ENCODE measurements around the gene CDK6. TPM values are rescaled to one million over a fixed set of nuclear protein-coding genes. Genes with fewer than 3 reads are reported as not detected.

CDK6 gene
- total and polyA plus RNA-seq, 10 of the 15 experiments (the other 5 are each of a cell fraction or from before 2014, with no cell fraction given) = 8.0 to 118 (median 45.8) TPM

DNA sequence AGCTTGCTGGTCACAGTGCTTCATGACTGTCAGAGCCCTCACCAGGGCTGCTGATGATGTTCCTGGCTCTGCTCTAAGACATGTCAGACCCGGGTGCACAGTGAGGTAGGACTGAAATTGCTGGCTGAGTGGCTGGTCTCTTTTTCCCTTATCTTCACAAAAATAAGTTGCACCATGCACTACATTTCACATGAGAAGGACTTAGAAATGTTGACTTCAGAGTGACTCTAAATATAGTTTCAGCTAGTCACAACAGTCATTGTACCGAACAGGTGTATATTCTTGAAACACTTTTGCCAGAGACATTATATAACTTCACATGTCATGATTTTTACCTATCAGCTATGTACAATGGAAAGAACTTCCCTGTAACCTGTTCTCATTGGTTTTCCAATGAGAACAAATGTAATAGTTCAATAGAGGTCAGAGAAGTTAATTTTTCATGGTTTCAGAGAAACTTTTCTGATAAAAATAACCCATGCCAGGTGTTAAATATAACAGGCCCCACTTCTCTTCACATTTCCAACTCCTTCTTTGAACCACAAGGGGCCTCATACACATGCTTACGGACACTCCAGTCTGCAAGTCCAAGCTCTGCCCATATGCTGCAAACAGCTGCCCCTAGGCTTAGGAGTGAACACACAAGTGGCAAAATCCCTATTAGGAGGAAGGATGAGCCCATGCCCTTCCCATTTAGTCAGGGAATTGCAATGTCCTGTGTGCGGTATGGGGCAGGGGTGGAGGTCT lies 115.6 kb downstream of the CDK6 start (continued):
- TF ChIP-seq WRNIP1 (IDR thresholded peaks at IDR 0.05; ENCODE audit: borderline replicate concordance, low read depth, low read length) (no peak), IKZF1 (conservative IDR thresholded peaks at IDR 0.05) (0 out of 2 replicates have a peak, but pooled peaks have one; percentile 29), SRF (IDR thresholded peaks at IDR 0.05; ENCODE audit: low read depth in 2 of 2, low read length in 2 of 2) (no peak), SMARCA5 (IDR thresholded peaks at IDR 0.05) (no peak), JUND (IDR thresholded peaks at IDR 0.05; ENCODE audit: low read depth, low read length) (no peak), RFX5 (IDR thresholded peaks at IDR 0.05; ENCODE audit: low read depth, low read length) (no peak), ZNF217 (IDR thresholded peaks at IDR 0.05) (no peak), TCF12 (IDR thresholded peaks at IDR 0.05; ENCODE audit: low read depth, low read length) (peak; percentile 77), NFYB (IDR thresholded peaks at IDR 0.05; ENCODE audit: insufficient read depth, low read depth, low read length) (no peak), TAF1 (IDR thresholded peaks at IDR 0.05; ENCODE audit: borderline replicate concordance, low read depth, low read length) (no peak), CBX3 (IDR thresholded peaks at IDR 0.05; ENCODE audit: borderline replicate concordance, low read depth) (no peak), FOXM1 (IDR thresholded peaks at IDR 0.05; ENCODE audit: low read depth, low read length) (peak; percentile 81), BRCA1 (IDR thresholded peaks at IDR 0.05; ENCODE audit: low read depth, low read length) (no peak), ESRRA (IDR thresholded peaks at IDR 0.05; ENCODE audit: low read length) (no peak), GABPA (IDR thresholded peaks at IDR 0.05; ENCODE audit: low read depth) (no peak), ZBED1 (IDR thresholded peaks at IDR 0.05; ENCODE audit: borderline replicate concordance) (no peak), TBL1XR1 (IDR thresholded peaks at IDR 0.05; ENCODE audit: low read depth, low read length) (no peak), FOS (IDR thresholded peaks at IDR 0.05; ENCODE audit: borderline replicate concordance, extremely low read depth, insufficient read length) (no peak), EED (IDR thresholded peaks at IDR 0.05; ENCODE audit: low read depth) (peak; percentile 72; the same call in 1 of the 2 replicates)
- TF ChIP-seq, protein P1, sequence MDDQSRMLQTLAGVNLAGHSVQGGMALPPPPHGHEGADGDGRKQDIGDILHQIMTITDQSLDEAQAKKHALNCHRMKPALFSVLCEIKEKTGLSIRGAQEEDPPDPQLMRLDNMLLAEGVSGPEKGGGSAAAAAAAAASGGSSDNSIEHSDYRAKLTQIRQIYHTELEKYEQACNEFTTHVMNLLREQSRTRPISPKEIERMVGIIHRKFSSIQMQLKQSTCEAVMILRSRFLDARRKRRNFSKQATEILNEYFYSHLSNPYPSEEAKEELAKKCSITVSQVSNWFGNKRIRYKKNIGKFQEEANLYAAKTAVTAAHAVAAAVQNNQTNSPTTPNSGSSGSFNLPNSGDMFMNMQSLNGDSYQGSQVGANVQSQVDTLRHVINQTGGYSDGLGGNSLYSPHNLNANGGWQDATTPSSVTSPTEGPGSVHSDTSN (IDR thresholded peaks at IDR 0.05; ENCODE audit: insufficient replicate concordance, low read depth, low read length) = no peak
- TF ChIP-seq, protein P2, sequence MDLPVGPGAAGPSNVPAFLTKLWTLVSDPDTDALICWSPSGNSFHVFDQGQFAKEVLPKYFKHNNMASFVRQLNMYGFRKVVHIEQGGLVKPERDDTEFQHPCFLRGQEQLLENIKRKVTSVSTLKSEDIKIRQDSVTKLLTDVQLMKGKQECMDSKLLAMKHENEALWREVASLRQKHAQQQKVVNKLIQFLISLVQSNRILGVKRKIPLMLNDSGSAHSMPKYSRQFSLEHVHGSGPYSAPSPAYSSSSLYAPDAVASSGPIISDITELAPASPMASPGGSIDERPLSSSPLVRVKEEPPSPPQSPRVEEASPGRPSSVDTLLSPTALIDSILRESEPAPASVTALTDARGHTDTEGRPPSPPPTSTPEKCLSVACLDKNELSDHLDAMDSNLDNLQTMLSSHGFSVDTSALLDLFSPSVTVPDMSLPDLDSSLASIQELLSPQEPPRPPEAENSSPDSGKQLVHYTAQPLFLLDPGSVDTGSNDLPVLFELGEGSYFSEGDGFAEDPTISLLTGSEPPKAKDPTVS (IDR thresholded peaks at IDR 0.05; ENCODE audit: low read depth, low read length) = no peak
- TF ChIP-seq, protein P3, sequence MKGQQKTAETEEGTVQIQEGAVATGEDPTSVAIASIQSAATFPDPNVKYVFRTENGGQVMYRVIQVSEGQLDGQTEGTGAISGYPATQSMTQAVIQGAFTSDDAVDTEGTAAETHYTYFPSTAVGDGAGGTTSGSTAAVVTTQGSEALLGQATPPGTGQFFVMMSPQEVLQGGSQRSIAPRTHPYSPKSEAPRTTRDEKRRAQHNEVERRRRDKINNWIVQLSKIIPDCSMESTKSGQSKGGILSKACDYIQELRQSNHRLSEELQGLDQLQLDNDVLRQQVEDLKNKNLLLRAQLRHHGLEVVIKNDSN (IDR thresholded peaks at IDR 0.05; ENCODE audit: borderline replicate concordance, extremely low read length, insufficient read depth, low read depth, low read length) = no peak
- TF ChIP-seq, protein P4, sequence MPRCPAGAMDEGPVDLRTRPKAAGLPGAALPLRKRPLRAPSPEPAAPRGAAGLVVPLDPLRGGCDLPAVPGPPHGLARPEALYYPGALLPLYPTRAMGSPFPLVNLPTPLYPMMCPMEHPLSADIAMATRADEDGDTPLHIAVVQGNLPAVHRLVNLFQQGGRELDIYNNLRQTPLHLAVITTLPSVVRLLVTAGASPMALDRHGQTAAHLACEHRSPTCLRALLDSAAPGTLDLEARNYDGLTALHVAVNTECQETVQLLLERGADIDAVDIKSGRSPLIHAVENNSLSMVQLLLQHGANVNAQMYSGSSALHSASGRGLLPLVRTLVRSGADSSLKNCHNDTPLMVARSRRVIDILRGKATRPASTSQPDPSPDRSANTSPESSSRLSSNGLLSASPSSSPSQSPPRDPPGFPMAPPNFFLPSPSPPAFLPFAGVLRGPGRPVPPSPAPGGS (IDR thresholded peaks at IDR 0.05; ENCODE audit: borderline replicate concordance, insufficient read depth, low read depth, low read length, poor library complexity, severe bottlenecking) = no peak
- TF ChIP-seq, protein P5, sequence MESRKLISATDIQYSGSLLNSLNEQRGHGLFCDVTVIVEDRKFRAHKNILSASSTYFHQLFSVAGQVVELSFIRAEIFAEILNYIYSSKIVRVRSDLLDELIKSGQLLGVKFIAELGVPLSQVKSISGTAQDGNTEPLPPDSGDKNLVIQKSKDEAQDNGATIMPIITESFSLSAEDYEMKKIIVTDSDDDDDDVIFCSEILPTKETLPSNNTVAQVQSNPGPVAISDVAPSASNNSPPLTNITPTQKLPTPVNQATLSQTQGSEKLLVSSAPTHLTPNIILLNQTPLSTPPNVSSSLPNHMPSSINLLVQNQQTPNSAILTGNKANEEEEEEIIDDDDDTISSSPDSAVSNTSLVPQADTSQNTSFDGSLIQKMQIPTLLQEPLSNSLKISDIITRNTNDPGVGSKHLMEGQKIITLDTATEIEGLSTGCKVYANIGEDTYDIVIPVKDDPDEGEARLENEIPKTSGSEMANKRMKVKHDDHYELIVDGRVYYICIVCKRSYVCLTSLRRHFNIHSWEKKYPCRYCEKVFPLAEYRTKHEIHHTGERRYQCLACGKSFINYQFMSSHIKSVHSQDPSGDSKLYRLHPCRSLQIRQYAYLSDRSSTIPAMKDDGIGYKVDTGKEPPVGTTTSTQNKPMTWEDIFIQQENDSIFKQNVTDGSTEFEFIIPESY (IDR thresholded peaks at IDR 0.05) = no peak

All from GM12878 (cell line).